ENCODE measurements around the gene TMEM243. TPM values are rescaled to one million over a fixed set of nuclear protein-coding genes. Genes with fewer than 3 reads are reported as not detected.
"Not testable (repeated sequence)": the region's sequence is repeated elsewhere in the genome, so short reads cannot be mapped to it uniquely, and the experiment has no call there.

Gene TMEM243
- total and polyA plus RNA-seq, 4 donors, result 58.1 to 120 (median 85.1) TPM

DNA sequence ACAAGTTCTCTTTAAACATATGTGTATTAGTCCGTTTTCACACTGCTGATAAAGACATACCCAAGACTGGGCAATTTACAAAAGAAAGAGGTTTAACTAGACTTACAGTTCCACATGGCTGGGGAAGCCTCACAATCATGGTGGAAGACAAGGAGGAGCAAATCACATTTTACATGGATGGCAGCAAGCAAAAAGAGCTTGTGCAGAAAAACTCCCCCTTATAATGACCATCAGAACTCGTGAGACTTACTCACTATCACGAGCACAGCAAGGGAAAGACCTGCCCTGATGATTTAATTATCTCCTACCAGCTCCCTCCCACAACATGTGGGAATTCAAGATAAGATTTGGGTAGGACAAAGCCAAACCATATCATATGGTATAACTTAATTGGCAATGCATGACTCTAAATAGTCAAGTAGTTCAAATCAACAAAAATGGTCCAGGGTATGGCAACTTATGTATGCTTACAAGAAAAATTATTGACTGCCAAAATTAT lies 34.1 kb upstream of the TMEM243 start:
- ATAC-seq (ENCODE audit: insufficient read depth, low FRiP score) (no peak), DNase-seq (no peak)
- Histone ChIP-seq H3K9me3 (ENCODE audit: control insufficient read depth in 4 of 4, insufficient read depth in 3 of 4, low read length in 3 of 4) (no peaks in the 10 kb centered on the region), H3K4me1 (ENCODE audit: control insufficient read depth in 5 of 5, insufficient read depth in 5 of 5, low read length in 5 of 5) (no peaks in the 10 kb centered on the region), H3K36me3 (ENCODE audit: control insufficient read depth in 4 of 4, insufficient read depth in 4 of 4, low read length in 4 of 4) (no peaks in the 10 kb centered on the region), H3K4me3 (no peak overlapping the region), H3K9ac (ENCODE audit: insufficient read depth in 1 of 2, low read length in 2 of 2) (no peak overlapping the region), H3K27me3 (ENCODE audit: control insufficient read depth in 3 of 3, insufficient read depth in 3 of 3, low read length in 2 of 3) (no peaks in the 10 kb centered on the region), H3K27ac (ENCODE audit: low read depth in 1 of 2, low read length in 1 of 2) (no peak overlapping the region)
- TF ChIP-seq, protein P1, sequence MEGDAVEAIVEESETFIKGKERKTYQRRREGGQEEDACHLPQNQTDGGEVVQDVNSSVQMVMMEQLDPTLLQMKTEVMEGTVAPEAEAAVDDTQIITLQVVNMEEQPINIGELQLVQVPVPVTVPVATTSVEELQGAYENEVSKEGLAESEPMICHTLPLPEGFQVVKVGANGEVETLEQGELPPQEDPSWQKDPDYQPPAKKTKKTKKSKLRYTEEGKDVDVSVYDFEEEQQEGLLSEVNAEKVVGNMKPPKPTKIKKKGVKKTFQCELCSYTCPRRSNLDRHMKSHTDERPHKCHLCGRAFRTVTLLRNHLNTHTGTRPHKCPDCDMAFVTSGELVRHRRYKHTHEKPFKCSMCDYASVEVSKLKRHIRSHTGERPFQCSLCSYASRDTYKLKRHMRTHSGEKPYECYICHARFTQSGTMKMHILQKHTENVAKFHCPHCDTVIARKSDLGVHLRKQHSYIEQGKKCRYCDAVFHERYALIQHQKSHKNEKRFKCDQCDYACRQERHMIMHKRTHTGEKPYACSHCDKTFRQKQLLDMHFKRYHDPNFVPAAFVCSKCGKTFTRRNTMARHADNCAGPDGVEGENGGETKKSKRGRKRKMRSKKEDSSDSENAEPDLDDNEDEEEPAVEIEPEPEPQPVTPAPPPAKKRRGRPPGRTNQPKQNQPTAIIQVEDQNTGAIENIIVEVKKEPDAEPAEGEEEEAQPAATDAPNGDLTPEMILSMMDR (IDR thresholded peaks at IDR 0.05; ENCODE audit: control extremely low read depth, extremely low read depth), result no peak
- WGBS, 2 donors, result 77 to 88% methylated on average over 3 of the region's 3 CpGs

DNA sequence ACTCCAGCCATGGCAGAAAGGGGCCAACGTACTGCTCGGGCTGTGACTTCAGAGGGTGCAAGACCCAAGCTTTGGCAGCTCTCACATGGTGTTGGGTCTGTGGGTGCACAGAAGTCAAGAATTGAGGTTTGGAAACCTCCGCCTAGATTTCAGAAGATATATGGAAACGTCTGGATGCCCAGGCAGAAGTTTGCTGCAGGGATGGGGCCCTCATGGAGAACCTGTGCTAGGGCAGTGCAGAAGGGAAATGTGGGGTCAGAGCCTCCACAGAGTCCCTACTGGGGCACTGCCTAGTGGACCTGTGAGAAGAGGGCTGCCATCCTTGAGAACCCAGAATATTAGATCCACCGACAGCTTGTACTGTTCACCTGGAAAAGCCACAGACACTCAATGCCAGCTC lies 26.1 kb upstream of the TMEM243 start:
- H3K4me3 ChIP-seq; ATAC-seq (ENCODE audit: insufficient read depth, low FRiP score); H3K36me3 ChIP-seq (ENCODE audit: control insufficient read depth in 4 of 4, insufficient read depth in 4 of 4, low read length in 4 of 4); H3K9me3 ChIP-seq (ENCODE audit: control insufficient read depth in 4 of 4, insufficient read depth in 3 of 4, low read length in 3 of 4); DNase-seq; H3K9ac ChIP-seq (ENCODE audit: insufficient read depth in 1 of 2, low read length in 2 of 2); H3K27ac ChIP-seq (ENCODE audit: low read depth in 1 of 2, low read length in 1 of 2); H3K27me3 ChIP-seq (ENCODE audit: control insufficient read depth in 3 of 3, insufficient read depth in 3 of 3, low read length in 2 of 3); H3K4me1 ChIP-seq (ENCODE audit: control insufficient read depth in 5 of 5, insufficient read depth in 5 of 5, low read length in 5 of 5): not testable (repeated sequence)
- 91 to 93% methylated on average over 5 of the region's 5 CpGs for WGBS, 2 donors

DNA sequence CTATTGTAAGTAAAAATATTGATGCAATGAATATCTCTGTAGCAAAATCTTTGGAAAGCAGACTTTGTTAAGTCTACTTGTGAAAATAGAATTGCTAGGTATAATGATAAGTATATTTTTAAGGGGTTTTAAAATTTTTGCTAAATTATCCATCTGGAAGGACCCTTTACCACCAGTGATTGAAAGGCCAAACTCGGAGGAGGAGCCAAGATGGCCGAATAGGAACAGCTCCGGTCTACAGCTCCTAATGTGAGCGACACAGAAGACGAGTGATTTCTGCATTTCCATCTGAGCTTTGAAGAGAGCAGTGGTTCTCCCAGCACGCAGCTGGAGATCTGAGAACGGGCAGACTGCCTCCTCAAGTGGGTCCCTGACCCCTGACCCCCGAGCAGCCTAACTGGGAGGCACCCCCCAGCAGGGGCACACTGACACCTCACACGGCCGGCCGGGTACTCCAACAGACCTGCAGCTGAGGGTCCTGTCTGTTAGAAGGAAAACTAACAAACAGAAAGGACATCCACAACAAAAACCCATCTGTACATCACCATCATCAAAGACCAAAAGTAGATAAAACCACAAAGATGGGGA lies 19.0 kb upstream of the TMEM243 start:
- not testable (repeated sequence) for ATAC-seq (ENCODE audit: insufficient read depth, low FRiP score); H3K27me3 ChIP-seq (ENCODE audit: control insufficient read depth in 3 of 3, insufficient read depth in 3 of 3, low read length in 2 of 3); H3K4me3 ChIP-seq; H3K27ac ChIP-seq (ENCODE audit: low read depth in 1 of 2, low read length in 1 of 2); H3K9ac ChIP-seq (ENCODE audit: insufficient read depth in 1 of 2, low read length in 2 of 2); H3K9me3 ChIP-seq (ENCODE audit: control insufficient read depth in 4 of 4, insufficient read depth in 3 of 4, low read length in 3 of 4); H3K4me1 ChIP-seq (ENCODE audit: control insufficient read depth in 5 of 5, insufficient read depth in 5 of 5, low read length in 5 of 5); H3K36me3 ChIP-seq (ENCODE audit: control insufficient read depth in 4 of 4, insufficient read depth in 4 of 4, low read length in 4 of 4)
- peak in 1 of 3 donors; percentile 16 for DNase-seq
- WGBS, 2 donors, result 59 to 79% methylated on average over 10 to 11 of the region's 11 CpGs

DNA sequence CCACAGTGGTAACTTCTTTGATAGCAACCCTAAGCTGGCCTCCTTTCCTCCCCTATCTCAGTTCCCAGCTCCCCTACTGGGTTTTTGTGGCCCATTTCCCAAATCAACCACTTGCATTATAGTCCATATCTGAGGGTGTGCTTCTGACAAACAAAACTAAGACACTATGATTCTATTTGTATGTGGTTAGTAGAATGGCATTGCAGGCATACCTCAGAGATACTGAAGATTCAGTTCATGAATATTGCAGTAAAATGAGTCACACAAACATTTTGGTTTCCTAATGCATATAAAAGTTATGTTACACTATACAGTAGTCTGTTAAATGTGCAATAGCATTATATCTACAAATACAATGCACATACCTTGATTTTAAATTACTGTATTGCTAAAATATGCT lies 15.4 kb upstream of the TMEM243 start:
- DNase-seq, result no peak
- no peak overlapping the region for H3K27ac ChIP-seq (ENCODE audit: low read depth in 1 of 2, low read length in 1 of 2)
- ATAC-seq (ENCODE audit: insufficient read depth, low FRiP score), result no peak

More for the DNA sequence above, 15.4 kb upstream of the TMEM243 start:
- Histone ChIP-seq H3K4me3 (no peak overlapping the region), H3K27me3 (ENCODE audit: control insufficient read depth in 3 of 3, insufficient read depth in 3 of 3, low read length in 2 of 3) (no peaks in the 10 kb centered on the region), H3K9me3 (ENCODE audit: control insufficient read depth in 4 of 4, insufficient read depth in 3 of 4, low read length in 3 of 4) (no peaks in the 10 kb centered on the region), H3K36me3 (ENCODE audit: control insufficient read depth in 4 of 4, insufficient read depth in 4 of 4, low read length in 4 of 4) (no peaks in the 10 kb centered on the region), H3K9ac (ENCODE audit: insufficient read depth in 1 of 2, low read length in 2 of 2) (no peak overlapping the region), H3K4me1 (ENCODE audit: control insufficient read depth in 5 of 5, insufficient read depth in 5 of 5, low read length in 5 of 5) (peaks cover 0 to 4% (median 0%) of the 10 kb centered on the region in 5 donors)
- TF ChIP-seq, protein P1 (IDR thresholded peaks at IDR 0.05; ENCODE audit: control extremely low read depth, extremely low read depth), result no peak
